GM21526 (cell line): ENCODE data around the gene MTR.

Experiments used
- ATAC-seq: cut with Tn5 transposase; IDR thresholded peaks from one replicate; pipeline ENCODE4 v1.9.1; 2021; ENCODE audit warnings: moderate library complexity; ENCODE audit not compliant: unreplicated experiment, low FRiP score

The MTR gene

GRCh38 chr1:236861560-236862218, 66.6 kb downstream of the MTR start:
- ATAC-seq, result no peak

- no peak for ATAC-seq
Observed at GRCh38 chr1:236862219-236862591, 67.1 kb downstream of the MTR start.

- ATAC-seq, result no peak
Observed at GRCh38 chr1:236862615-236863211, 67.6 kb downstream of the MTR start.

- ATAC-seq, result no peak
Observed at GRCh38 chr1:236864211-236864610, 69.1 kb downstream of the MTR start.

- no peak for ATAC-seq
Observed at GRCh38 chr1:236864996-236865817, 70.1 kb downstream of the MTR start.

GRCh38 chr1:236865818-236866155, 70.7 kb downstream of the MTR start:
- no peak for ATAC-seq

- peak; percentile 69 for ATAC-seq
Observed at GRCh38 chr1:236868625-236869467, 73.8 kb downstream of the MTR start.

GRCh38 chr1:236869911-236870310, 74.8 kb downstream of the MTR start:
- no peak for ATAC-seq

GRCh38 chr1:236870721-236871120, 75.6 kb downstream of the MTR start:
- peak; percentile 75 for ATAC-seq

- no peak for ATAC-seq
Observed at GRCh38 chr1:236872075-236872666, 77.1 kb downstream of the MTR start.

GRCh38 chr1:236875975-236876374, 80.9 kb downstream of the MTR start:
- no peak for ATAC-seq

- ATAC-seq, result no peak
Observed at GRCh38 chr1:236877661-236878060, 82.6 kb downstream of the MTR start.

GRCh38 chr1:236880209-236880608, 85.1 kb downstream of the MTR start:
- ATAC-seq, result no peak

- no peak for ATAC-seq
Observed at GRCh38 chr1:236882678-236883077, 87.6 kb downstream of the MTR start.

- ATAC-seq, result no peak
Observed at GRCh38 chr1:236886199-236886598, 91.1 kb downstream of the MTR start.

GRCh38 chr1:236887081-236887480, 92.0 kb downstream of the MTR start:
- no peak for ATAC-seq

GRCh38 chr1:236888126-236888525, 93.0 kb downstream of the MTR start:
- ATAC-seq, result no peak

- ATAC-seq, result no peak
Observed at GRCh38 chr1:236888903-236889302, 93.8 kb downstream of the MTR start.

- ATAC-seq, result no peak
Observed at GRCh38 chr1:236890152-236891056, 95.3 kb downstream of the MTR start.
